ENCODE data around the gene TTC9C. TPM values are rescaled to one million over a fixed set of nuclear protein-coding genes. Genes with fewer than 3 reads are reported as not detected.

TTC9C gene
- total and polyA plus RNA-seq, 2 of the 13 experiments (the other 11 are each of a cell fraction or from before 2014, with no cell fraction given) = 28.0 to 36.4 TPM

GRCh38 chr11:62726156-62726914 is 2.0 kb upstream of the TTC9C start (continued):
- TF ChIP-seq ZNF576 (CRISPR knock-in tag; IDR thresholded peaks at IDR 0.05) (0 out of 2 replicates have a peak, but pooled peaks have one; percentile 60), ZSCAN25 (CRISPR knock-in tag; IDR thresholded peaks at IDR 0.05) (no peak), RAD51 (IDR thresholded peaks at IDR 0.05; ENCODE audit: borderline replicate concordance) (no peak), U2AF1 (optimal IDR thresholded peaks at IDR 0.05; ENCODE audit: low read depth, low read length) (no peak), IKZF5 (CRISPR knock-in tag; IDR thresholded peaks at IDR 0.05) (peak; percentile 20; the same call in 1 of the 2 replicates), MLLT10 (CRISPR knock-in tag; IDR thresholded peaks at IDR 0.05) (0 out of 2 replicates have a peak, but pooled peaks have one; percentile 32), ZNF639 (CRISPR knock-in tag; conservative IDR thresholded peaks at IDR 0.05) (no peak), ELK4 (CRISPR knock-in tag; IDR thresholded peaks at IDR 0.05; ENCODE audit: borderline replicate concordance) (no peak), ZBTB1 (CRISPR knock-in tag; IDR thresholded peaks at IDR 0.05; ENCODE audit: borderline replicate concordance) (no peak), ZNF20 (CRISPR knock-in tag; IDR thresholded peaks at IDR 0.05) (no peak), ZNF598 (CRISPR knock-in tag; IDR thresholded peaks at IDR 0.05; ENCODE audit: borderline replicate concordance) (0 out of 2 replicates have a peak, but pooled peaks have one; percentile 50), ZNF337 (CRISPR knock-in tag; IDR thresholded peaks at IDR 0.05; ENCODE audit: borderline replicate concordance, low read depth) (no peak), SRF (IDR thresholded peaks at IDR 0.05; ENCODE audit: low read depth, low read length) (no peak), ZFP1 (CRISPR knock-in tag; IDR thresholded peaks at IDR 0.05) (no peak), ZNF75D (CRISPR knock-in tag; IDR thresholded peaks at IDR 0.05; ENCODE audit: borderline replicate concordance) (no peak), HBP1 (CRISPR knock-in tag; IDR thresholded peaks at IDR 0.05; ENCODE audit: low read depth) (peak; percentile 31; the same call in 1 of the 2 replicates), ZNF326 (CRISPR knock-in tag; IDR thresholded peaks at IDR 0.05; ENCODE audit: borderline replicate concordance) (no peak), ZNF691 (CRISPR knock-in tag; IDR thresholded peaks at IDR 0.05; ENCODE audit: borderline replicate concordance, low read depth) (no peak), ZNF605 (CRISPR knock-in tag; IDR thresholded peaks at IDR 0.05) (0 out of 2 replicates have a peak, but pooled peaks have one; percentile 16), SMARCE1 (IDR thresholded peaks at IDR 0.05; ENCODE audit: borderline replicate concordance) (no peak), ZNF441 (CRISPR knock-in tag; IDR thresholded peaks at IDR 0.05; ENCODE audit: borderline replicate concordance) (peak; percentile 79; the same call in 1 of the 2 replicates), RXRA (CRISPR knock-in tag; IDR thresholded peaks at IDR 0.05) (0 out of 2 replicates have a peak, but pooled peaks have one; percentile 38), ZNF713 (CRISPR knock-in tag; IDR thresholded peaks at IDR 0.05) (no peak)
